ENCODE data around the gene UCK1. TPM values are rescaled to one million over a fixed set of nuclear protein-coding genes. Genes with fewer than 3 reads are reported as not detected.

UCK1 gene
- total and polyA plus RNA-seq, 4 donors: 13.4 to 34.1 (median 24.0) TPM

GRCh38 chr9:131487001-131487400 is 44.1 kb downstream of the UCK1 start:
- Histone ChIP-seq H3K27ac (ENCODE audit: low read depth in 1 of 2, low read length in 2 of 2) (no peak overlapping the region), H3K9me3 (ENCODE audit: control insufficient read depth in 4 of 4, low read length in 3 of 4) (no peaks in the 10 kb centered on the region), H3K9ac (ENCODE audit: low read depth in 1 of 2, low read length in 2 of 2) (no peak overlapping the region), H3K4me3 (ENCODE audit: low read depth in 1 of 3, low read length in 3 of 3) (no peak overlapping the region), H3K27me3 (ENCODE audit: control insufficient read depth in 4 of 4, insufficient read depth in 4 of 4, low read length in 3 of 4) (no peaks in the 10 kb centered on the region), H3K4me1 (ENCODE audit: control insufficient read depth in 4 of 4, insufficient read depth in 4 of 4, low read length in 3 of 4) (no peaks in the 10 kb centered on the region), H3K36me3 (ENCODE audit: control insufficient read depth in 4 of 4, insufficient read depth in 3 of 4, low read depth in 1 of 4, low read length in 3 of 4) (peaks cover 51 to 100% (median 81%) of the 10 kb centered on the region in 4 donors)
- DNase-seq (ENCODE audit: low spot score): no peak
- no peak for TF ChIP-seq MAX (IDR thresholded peaks at IDR 0.05)
- TF ChIP-seq YY1 (IDR thresholded peaks at IDR 0.05): no peak
- no peak for TF ChIP-seq GABPA (IDR thresholded peaks at IDR 0.05 in 1 of 2, conservative IDR thresholded peaks at IDR 0.05 in 1 of 2)
- no peak for TF ChIP-seq ZBTB33 (IDR thresholded peaks at IDR 0.05)
- TF ChIP-seq HNF4A (conservative IDR thresholded peaks at IDR 0.05): no peak
- no peak for TF ChIP-seq RXRA (IDR thresholded peaks at IDR 0.05)
- no peak for TF ChIP-seq FOXA2 (IDR thresholded peaks at IDR 0.05)
- TF ChIP-seq SP1 (IDR thresholded peaks at IDR 0.05): no peak
- TF ChIP-seq RAD21 (IDR thresholded peaks at IDR 0.05): no peak
- TF ChIP-seq TAF1 (conservative IDR thresholded peaks at IDR 0.05): no peak
- TF ChIP-seq FOXA1 (IDR thresholded peaks at IDR 0.05): no peak
- TF ChIP-seq NR2F2 (IDR thresholded peaks at IDR 0.05): no peak
- no peak for TF ChIP-seq CTCF (IDR thresholded peaks at IDR 0.05; ENCODE audit: low read depth, low read length, missing input control)
- no peak for TF ChIP-seq ATF3 (IDR thresholded peaks at IDR 0.05)
- no peak for TF ChIP-seq JUND (IDR thresholded peaks at IDR 0.05)
- TF ChIP-seq REST (IDR thresholded peaks at IDR 0.05): no peak
- TF ChIP-seq HNF4G (IDR thresholded peaks at IDR 0.05): no peak
- no peak for TF ChIP-seq EGR1 (IDR thresholded peaks at IDR 0.05; ENCODE audit: low read depth in 2 of 2)
- WGBS: 95% methylated on average over 9 of the region's 9 CpGs

Measured in liver (tissue), 9 donors.